ENCODE data around the gene ZNF148.

Gene ZNF148

GRCh38 chr3:125386811-125387210 lies 11.7 kb upstream of the ZNF148 start:
- Histone ChIP-seq H3K4me1 (ENCODE audit: low read depth, poor library complexity, severe bottlenecking) (no peaks in the 10 kb centered on the region), H3K36me3 (ENCODE audit: insufficient read depth) (no peaks in the 10 kb centered on the region), H3K27ac (no peak overlapping the region), H3K4me3 (IDR thresholded peaks at IDR 0.05; ENCODE audit: insufficient read depth, low read depth, low read length) (no peak overlapping the region), H3K4me2 (no peak overlapping the region), H3K27me3 (ENCODE audit: insufficient read depth, low read depth) (no peaks in the 10 kb centered on the region), H2AFZ (ENCODE audit: low read depth) (no peak overlapping the region), H3K9ac (no peak overlapping the region), H4K20me1 (ENCODE audit: insufficient read depth) (no peaks in the 10 kb centered on the region), H3K79me2 (ENCODE audit: insufficient read depth, low read depth) (no peaks in the 10 kb centered on the region)
- TF ChIP-seq, protein P1, sequence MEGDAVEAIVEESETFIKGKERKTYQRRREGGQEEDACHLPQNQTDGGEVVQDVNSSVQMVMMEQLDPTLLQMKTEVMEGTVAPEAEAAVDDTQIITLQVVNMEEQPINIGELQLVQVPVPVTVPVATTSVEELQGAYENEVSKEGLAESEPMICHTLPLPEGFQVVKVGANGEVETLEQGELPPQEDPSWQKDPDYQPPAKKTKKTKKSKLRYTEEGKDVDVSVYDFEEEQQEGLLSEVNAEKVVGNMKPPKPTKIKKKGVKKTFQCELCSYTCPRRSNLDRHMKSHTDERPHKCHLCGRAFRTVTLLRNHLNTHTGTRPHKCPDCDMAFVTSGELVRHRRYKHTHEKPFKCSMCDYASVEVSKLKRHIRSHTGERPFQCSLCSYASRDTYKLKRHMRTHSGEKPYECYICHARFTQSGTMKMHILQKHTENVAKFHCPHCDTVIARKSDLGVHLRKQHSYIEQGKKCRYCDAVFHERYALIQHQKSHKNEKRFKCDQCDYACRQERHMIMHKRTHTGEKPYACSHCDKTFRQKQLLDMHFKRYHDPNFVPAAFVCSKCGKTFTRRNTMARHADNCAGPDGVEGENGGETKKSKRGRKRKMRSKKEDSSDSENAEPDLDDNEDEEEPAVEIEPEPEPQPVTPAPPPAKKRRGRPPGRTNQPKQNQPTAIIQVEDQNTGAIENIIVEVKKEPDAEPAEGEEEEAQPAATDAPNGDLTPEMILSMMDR (conservative IDR thresholded peaks at IDR 0.05; ENCODE audit: low read depth, low read length) = no peak

DNA sequence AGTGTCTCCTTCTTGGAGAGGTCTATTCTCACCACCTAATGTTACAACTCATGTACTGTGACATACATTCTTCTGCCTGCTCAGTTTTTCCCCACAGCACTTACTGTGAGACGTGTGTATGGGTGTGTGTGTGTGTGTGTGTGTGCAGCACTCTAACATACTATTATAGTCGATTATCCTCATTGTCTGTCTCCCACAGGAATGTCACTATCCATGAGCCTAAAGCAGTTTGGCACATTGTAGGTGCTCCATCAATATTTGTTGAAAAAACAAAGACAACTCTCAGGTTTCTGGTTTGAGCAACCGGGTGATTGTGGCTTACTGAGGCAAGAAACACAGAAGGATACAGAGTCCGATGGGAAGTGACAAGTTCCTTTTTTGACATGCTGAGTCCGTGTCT lies 8.6 kb upstream of the ZNF148 start:
- Histone ChIP-seq H3K4me1 (ENCODE audit: low read depth, poor library complexity, severe bottlenecking) (no peaks in the 10 kb centered on the region), H3K4me2 (no peak overlapping the region), H3K4me3 (IDR thresholded peaks at IDR 0.05; ENCODE audit: insufficient read depth, low read depth, low read length) (no peak overlapping the region), H3K9ac (no peak overlapping the region), H3K79me2 (ENCODE audit: insufficient read depth, low read depth) (no peaks in the 10 kb centered on the region), H3K27me3 (ENCODE audit: insufficient read depth, low read depth) (no peaks in the 10 kb centered on the region), H3K27ac (no peak overlapping the region), H3K36me3 (ENCODE audit: insufficient read depth) (no peaks in the 10 kb centered on the region), H4K20me1 (ENCODE audit: insufficient read depth) (no peaks in the 10 kb centered on the region), H2AFZ (ENCODE audit: low read depth) (no peak overlapping the region)
- TF ChIP-seq, protein P1 (conservative IDR thresholded peaks at IDR 0.05; ENCODE audit: low read depth, low read length) = no peak

DNA sequence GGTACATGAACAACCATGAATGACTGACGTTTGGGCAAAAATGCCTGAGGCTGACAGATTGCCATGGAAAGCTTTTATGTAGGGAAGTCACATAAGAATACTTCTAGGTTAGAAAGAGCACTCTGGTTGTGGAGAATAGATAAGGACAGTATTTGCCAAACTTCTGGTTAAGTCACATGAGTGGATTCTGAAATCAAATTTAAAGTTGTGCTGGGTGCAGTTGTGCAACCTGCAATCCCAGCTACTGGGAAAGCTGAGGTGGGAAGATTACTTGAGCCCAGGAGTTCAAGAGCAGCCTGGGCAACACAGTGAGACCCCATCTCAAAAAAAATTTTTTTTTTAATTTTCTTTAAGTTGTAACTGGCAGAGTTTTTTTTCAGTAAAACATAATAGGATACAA lies 7.2 kb upstream of the ZNF148 start:
- H3K4me1 ChIP-seq (ENCODE audit: low read depth, poor library complexity, severe bottlenecking) = no peaks in the 10 kb centered on the region
- no peaks in the 10 kb centered on the region for H3K79me2 ChIP-seq (ENCODE audit: insufficient read depth, low read depth)
- no peak overlapping the region for H3K4me2 ChIP-seq
- H3K4me3 ChIP-seq (IDR thresholded peaks at IDR 0.05; ENCODE audit: insufficient read depth, low read depth, low read length) = no peak overlapping the region
- no peaks in the 10 kb centered on the region for H3K36me3 ChIP-seq (ENCODE audit: insufficient read depth)
- no peaks in the 10 kb centered on the region for H3K27me3 ChIP-seq (ENCODE audit: insufficient read depth, low read depth)
- H4K20me1 ChIP-seq (ENCODE audit: insufficient read depth) = no peaks in the 10 kb centered on the region
- no peak overlapping the region for H2AFZ ChIP-seq (ENCODE audit: low read depth)
- no peak overlapping the region for H3K27ac ChIP-seq
- no peak overlapping the region for H3K9ac ChIP-seq
- TF ChIP-seq, protein P1 (conservative IDR thresholded peaks at IDR 0.05; ENCODE audit: low read depth, low read length) = no peak

DNA sequence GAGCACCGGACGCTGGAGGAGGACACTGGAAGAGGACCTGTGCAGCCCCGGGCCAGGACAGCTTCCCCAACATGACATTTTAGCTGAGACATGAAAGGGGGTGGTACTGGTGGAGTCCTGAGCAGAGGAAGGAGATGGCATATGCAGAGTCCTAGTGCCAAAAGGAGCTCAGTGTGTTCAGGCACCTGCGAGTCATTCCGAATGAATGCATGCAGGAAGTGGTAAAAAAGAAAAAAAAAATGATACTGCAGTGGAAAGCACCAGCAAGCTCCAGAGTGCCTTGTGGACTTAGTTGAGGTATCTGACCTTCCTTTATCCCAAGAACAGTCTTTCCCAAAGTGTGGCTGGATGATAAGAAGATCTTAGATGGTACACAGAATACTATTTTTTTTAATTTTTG lies 6.6 kb upstream of the ZNF148 start:
- TF ChIP-seq, protein P1 (conservative IDR thresholded peaks at IDR 0.05; ENCODE audit: low read depth, low read length) = no peak
- no peak overlapping the region for H3K9ac ChIP-seq
- H2AFZ ChIP-seq (ENCODE audit: low read depth) = no peak overlapping the region
- no peaks in the 10 kb centered on the region for H3K27me3 ChIP-seq (ENCODE audit: insufficient read depth, low read depth)
- H3K4me2 ChIP-seq = no peak overlapping the region
- no peaks in the 10 kb centered on the region for H3K4me1 ChIP-seq (ENCODE audit: low read depth, poor library complexity, severe bottlenecking)
- H4K20me1 ChIP-seq (ENCODE audit: insufficient read depth) = no peaks in the 10 kb centered on the region
- no peak overlapping the region for H3K4me3 ChIP-seq (IDR thresholded peaks at IDR 0.05; ENCODE audit: insufficient read depth, low read depth, low read length)
- H3K36me3 ChIP-seq (ENCODE audit: insufficient read depth) = no peaks in the 10 kb centered on the region
- H3K27ac ChIP-seq = no peak overlapping the region
- no peaks in the 10 kb centered on the region for H3K79me2 ChIP-seq (ENCODE audit: insufficient read depth, low read depth)

All from KMS-11 (cell line).